ENCODE measurements around the gene HGD.
"Not testable (repeated sequence)": the region's sequence is repeated elsewhere in the genome, so short reads cannot be mapped to it uniquely, and the experiment has no call there.

Gene HGD

DNA sequence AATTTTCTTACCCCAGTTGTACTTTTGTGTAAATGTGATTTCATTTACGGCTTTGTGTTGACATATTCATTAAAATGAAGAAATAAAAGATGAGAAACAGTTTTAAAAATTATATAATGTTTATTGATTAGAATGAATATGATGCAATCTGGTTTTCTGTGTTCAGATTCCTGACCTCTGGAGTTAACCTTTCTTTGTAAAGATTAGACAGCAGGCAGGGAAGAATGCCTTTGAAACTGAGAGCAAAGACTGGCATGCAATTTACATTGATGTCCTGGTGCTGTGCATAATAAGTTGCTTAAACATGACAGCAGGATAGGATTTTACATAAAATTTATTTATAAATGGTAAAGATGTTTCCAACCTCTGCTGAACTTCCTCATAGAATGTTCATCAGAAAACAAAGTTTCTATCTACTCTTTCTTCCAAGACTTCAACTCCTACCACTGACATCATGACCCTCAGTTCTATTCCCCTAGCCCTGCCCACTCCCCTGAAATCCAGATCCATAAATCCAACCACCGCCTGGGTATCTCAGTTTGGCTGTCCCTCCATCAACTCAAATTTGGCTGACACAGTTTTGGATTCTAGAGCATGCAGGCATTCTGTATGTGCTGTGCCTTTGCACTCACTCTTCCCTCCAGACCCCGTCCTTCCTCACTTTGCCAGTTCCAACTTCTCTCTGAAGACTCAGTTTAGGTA lies 1.7 kb downstream of the HGD start:
- in situ Hi-C loops (cut with HindIII; ENCODE audit: low sequenced_read_pairs): no loop called here

DNA sequence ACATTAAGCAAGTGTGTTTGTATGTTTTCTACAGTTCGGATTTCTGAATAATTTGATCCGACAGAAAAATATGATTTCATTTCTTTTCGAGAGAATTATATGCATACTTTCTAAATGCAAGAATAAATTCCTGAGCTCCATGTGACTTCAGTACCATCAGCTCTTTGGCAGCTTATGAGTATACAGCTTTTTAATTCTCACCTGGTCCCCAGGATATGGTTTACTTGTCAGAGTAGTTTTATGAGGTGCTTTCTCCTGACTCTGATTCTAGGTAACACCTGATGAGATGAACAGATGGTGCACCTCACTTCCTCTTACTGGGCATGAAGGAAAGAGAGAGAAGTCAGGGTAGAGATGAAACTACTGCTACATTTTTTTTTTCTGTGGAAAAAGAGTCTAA lies 3.1 kb downstream of the HGD start:
- in situ Hi-C loops (cut with HindIII; ENCODE audit: low sequenced_read_pairs): no loop called here

- in situ Hi-C loops (cut with HindIII; ENCODE audit: low sequenced_read_pairs): no loop called here
These were observed 3.6 kb downstream of the HGD start for GRCh38 chr3:120678331-120678947.

GRCh38 chr3:120677193-120677592 lies 4.8 kb downstream of the HGD start:
- in situ Hi-C loops (cut with HindIII; ENCODE audit: low sequenced_read_pairs): not testable (repeated sequence)

DNA sequence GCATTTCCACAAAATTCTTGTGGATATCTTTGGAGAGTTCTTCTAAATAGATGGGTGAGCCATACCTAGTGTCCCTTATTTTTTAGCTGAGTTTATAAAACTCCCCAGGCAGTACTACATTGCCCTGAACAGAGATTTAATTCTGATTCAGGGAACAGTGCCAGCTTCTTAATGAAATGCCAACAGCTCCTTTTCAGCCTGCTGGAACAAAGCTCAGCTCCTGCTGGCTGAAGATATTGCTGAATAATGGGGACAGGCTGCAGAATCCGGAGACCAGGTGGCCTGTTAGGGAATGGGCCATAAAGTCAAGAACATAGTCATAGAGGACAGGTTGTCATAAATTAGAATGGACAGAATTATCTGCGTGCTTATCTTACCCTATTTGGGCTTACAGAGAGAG lies 8.9 kb downstream of the HGD start:
- in situ Hi-C loops (cut with HindIII; ENCODE audit: low sequenced_read_pairs): no loop called here

GRCh38 chr3:120670576-120670975 lies 11.5 kb downstream of the HGD start:
- in situ Hi-C loops (cut with HindIII; ENCODE audit: low sequenced_read_pairs): no loop called here

DNA sequence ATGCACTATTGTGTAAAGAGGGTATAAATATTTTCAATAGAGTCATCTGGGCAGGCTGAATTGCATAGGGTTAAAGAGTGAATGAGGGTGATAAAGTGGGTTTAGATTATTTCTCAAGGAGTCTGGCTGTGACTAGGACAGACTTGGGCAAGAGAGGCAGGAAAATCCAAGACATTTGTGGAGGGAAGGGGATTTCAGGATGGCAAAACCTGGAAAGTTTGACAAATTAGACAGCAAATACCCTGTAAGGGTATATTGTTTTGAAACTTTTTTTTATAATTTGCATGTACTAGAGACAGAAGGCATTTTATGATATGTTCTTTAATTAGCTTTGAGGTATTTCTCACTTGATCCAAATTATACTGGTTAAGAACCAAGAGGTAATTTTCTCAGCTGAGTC lies 17.1 kb downstream of the HGD start:
- in situ Hi-C loops (cut with HindIII; ENCODE audit: low sequenced_read_pairs): no loop called here

DNA sequence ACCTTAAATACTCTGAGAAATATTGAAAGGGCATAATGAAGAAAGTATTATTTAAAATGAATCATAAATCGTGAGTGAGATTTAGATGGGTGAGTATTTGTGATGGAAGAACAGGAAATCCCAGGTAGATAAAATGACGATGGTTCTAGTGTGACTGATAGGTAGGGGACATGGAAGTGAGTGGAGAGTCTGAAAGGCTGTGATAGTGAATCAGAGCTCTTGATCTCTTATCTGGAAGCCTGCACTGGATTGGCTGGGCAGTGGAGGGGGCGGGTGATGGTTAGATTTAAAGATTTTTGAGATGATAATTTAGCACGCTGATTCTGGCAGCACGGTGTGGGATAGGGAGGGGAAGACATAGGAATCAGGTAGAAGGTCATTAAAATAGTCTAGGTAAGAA lies 20.1 kb downstream of the HGD start:
- in situ Hi-C loops (cut with HindIII; ENCODE audit: low sequenced_read_pairs): no loop called here

DNA sequence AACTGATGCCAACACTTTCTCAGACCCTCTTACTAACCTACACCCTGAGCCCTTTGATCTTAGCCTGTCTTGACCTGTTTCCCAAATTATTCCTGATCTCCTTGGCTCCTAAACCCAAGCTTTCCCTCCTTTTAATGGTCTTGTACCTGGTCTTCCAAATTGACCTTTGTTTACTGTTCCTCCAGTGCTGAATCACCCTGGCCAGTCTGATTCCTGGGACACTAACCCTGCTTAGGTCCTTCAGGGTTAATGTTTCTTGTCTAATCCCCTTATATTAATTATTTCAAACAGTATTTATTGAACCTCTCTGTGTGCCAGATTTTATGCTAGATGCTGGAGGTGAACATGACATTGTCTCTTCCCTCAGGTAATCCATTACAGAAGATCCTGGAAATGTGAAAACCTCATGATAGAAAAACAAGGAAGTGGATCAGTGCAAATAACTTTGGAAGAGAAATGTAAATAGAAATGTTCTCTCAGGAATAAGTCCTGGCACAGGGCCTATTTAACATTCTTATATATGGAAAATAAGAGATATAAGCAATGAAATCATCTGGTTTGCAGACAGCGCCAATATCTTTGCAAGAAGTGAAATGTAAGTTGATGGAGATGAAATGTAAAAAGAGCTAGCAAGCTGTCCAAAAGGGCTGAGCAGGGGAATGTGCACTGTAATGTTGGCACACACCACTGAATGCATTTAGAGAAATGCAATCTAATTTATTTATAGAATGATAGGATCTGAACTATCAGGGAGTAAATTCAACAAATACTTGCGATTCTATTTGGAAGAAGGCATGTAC lies 20.7 kb downstream of the HGD start:
- in situ Hi-C loops (cut with HindIII; ENCODE audit: low sequenced_read_pairs): no loop called here

DNA sequence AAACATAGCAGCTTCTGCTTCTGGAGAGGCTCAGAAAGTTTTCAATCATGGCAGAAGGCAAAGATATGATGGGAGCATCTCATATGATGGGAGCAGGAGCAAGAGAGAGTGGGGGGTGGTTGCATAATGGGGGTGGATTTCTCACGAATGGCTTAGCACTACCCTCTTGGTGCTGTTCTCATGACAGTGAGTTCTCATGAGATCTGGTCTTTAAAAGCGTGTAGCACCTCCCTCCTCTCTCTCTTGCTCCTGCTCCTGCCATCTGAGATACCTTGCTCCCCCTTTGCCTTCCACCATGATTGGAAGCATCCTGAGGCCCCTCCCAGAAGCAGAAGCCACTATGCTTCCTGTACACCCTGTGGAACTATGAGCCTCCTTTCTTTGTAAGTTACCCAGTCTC lies 22.2 kb downstream of the HGD start:
- in situ Hi-C loops (cut with HindIII; ENCODE audit: low sequenced_read_pairs): no loop called here

GRCh38 chr3:120659285-120659684 lies 22.8 kb downstream of the HGD start:
- in situ Hi-C loops (cut with HindIII; ENCODE audit: low sequenced_read_pairs): no loop called here

- in situ Hi-C loops (cut with HindIII; ENCODE audit: low sequenced_read_pairs): no loop called here
These were observed 29.0 kb downstream of the HGD start for GRCh38 chr3:120652896-120653545.

DNA sequence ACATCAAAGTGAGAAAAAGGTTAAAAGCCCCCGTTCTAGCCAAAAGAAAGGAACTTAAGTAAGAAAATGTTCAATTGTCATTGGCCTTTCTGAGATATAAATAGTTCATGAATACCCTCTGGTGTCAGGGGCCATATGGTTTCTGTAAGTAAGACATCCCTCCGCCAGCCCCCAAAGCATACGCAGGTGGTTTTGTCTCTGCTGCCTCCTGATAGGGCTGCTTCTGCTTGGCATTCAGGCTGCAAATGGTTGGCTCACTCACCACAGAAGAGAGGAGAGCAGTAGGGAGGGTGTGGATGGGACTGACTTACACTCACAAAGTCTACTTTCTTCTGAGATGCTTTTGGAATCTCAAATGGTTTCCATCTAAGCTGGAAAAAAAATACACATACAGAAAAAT lies 29.8 kb downstream of the HGD start:
- in situ Hi-C loops (cut with HindIII; ENCODE audit: low sequenced_read_pairs): no loop called here

- in situ Hi-C loops (cut with HindIII; ENCODE audit: low sequenced_read_pairs): no loop called here
These were observed 31.7 kb downstream of the HGD start for GRCh38 chr3:120650311-120650710.

DNA sequence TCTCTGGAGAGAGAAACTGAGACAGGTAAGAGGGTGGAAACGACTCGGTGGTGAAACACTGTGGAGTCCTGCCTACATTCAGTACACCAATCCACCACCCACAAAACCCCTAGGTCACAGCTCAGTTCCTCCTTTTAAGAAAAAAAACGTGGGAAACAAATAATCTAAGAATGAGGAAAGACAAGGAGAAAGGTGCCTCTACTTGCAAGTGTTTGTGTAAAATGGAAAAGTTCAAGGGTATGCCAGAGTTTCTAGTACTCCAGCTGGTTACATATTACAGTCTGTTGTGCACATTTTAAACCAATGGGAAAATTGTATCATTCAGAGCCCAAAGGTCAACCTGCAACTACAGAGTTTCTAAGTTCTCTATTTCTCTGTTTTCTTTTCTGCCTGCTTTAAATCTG lies 32.2 kb downstream of the HGD start:
- in situ Hi-C loops (cut with HindIII; ENCODE audit: low sequenced_read_pairs): loop anchor here (10.0 kb wide), 1 partner anchor 175 kb away; no protein-coding TSS in a partner anchor

DNA sequence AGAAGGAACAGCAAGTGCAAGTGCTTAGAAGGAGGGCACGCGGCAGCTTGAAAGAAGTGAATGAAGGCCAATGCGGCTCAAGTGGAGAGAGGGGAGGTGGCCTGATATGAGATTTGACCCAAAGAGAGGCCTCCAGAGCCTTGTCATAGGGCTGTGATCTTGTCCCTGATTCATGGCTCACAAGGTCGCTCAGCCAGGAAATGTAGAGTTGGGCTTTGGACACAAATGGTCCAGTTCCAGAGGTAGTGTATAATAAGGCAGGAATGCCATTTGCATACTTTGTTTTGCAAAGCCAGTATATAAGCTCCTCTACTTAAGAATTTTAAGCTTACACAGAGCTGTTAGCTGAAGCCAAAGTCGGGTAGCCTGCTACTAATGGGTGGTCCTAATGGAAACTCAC lies 33.7 kb downstream of the HGD start:
- in situ Hi-C loops (cut with HindIII; ENCODE audit: low sequenced_read_pairs): loop anchor here (10.0 kb wide), 1 partner anchor 177 kb away; no protein-coding TSS in a partner anchor

DNA sequence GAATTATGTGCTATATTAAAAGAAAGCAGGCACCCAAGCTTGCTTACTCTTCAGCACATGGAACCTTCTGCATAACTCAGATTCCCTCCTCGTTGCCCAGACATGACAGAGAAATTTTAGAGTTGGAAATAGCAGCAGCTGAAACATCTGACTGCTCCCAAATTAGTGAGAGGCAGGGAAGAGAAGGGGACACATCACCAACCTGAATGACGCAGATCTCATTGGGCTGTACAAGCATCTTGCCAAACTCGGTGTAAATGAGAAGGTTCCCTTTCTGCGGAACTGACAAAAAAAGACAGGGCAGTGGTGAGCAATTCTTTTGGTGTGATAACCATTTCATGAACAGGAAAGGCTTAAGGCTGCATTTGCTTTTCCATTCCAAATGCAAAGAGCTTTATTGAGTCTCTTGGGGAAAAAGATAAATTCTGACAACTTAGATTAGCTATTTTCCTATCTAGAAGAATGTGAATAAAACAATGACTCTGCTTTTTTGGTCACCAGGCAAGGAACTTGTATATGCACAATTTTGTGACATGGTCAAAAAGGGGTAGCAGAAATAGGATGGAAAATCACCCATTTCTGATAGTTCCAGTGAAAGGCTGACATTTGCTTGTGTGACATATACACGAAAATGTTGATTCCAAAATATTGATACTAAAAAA lies 35.1 kb downstream of the HGD start:
- in situ Hi-C loops (cut with HindIII; ENCODE audit: low sequenced_read_pairs): loop anchor here (10.0 kb wide), 1 partner anchor 178 kb away; no protein-coding TSS in a partner anchor

DNA sequence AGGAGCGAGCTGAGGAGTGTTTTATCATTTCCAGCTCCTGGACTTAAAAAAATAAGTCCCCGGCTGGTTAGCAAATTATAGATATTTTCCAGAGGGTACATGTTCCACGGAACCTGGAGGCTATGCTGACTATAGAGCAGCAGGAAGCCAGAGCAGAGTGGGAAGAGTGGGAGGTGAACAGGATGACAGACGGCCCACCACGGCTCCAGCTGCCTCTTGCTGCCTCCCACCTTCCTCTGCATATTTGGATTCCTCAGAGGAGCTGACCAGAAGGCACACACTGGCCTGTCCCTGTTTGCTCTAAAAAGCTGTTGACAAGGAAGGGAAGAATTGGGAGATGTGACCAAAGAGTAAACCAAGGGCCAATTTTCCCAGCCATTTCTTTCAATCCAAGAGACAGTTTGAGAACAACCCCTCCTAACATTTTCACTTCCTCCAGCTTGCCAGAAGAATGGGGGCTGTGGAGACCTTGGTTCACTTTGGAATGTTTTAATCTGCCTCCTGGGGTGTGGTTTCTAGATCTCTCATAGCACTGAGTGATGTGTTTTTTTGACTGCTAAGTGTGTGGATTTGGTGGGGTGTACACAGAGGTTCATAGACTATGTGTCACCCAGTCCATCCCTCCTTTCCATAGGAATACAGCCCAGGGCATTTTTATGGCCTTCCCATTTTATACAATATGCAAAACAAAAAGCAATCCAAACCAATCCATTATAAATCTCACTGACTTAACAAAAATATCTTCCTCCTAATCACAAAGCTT lies 36.8 kb downstream of the HGD start:
- in situ Hi-C loops (cut with HindIII; ENCODE audit: low sequenced_read_pairs): loop anchor here (10.0 kb wide), 1 partner anchor 180 kb away; no protein-coding TSS in a partner anchor

- in situ Hi-C loops (cut with HindIII; ENCODE audit: low sequenced_read_pairs): loop anchor here (10.0 kb wide), 1 partner anchor 182 kb away; no protein-coding TSS in a partner anchor
These were observed 39.6 kb downstream of the HGD start for GRCh38 chr3:120642368-120642948.

Measured in DLD1 (cell line).